Smooth muscle cell (in vitro differentiated cells): ENCODE data around the gene FUZ. TPM values are rescaled to one million over a fixed set of nuclear protein-coding genes. Genes with fewer than 3 reads are reported as not detected.

Experiments used
- DNase-seq: peaks from one replicate; lab custom pipeline; 2025; ENCODE audit not compliant: unreplicated experiment; lab: John Stamatoyannopoulos, UW
- H2AFZ ChIP-seq: fragments of 200-600 bp; sonication (generic); 2 replicates; pipeline ENCODE4 v1.6.0; 2016; ENCODE audit warnings: antibody characterized with exemption, low read depth, mild to moderate bottlenecking
- H3F3A ChIP-seq: fragments of 200-600 bp; sonication (generic); 2 replicates; pipeline ENCODE4 v1.6.0; 2017; ENCODE audit warnings: antibody characterized with exemption, low read depth
- H3K27ac ChIP-seq: fragments of 200-600 bp; sonication (generic); 2 replicates; pipeline ENCODE4 v1.5.1; 2016; ENCODE audit warnings: low read depth, mild to moderate bottlenecking
- H3K27me3 ChIP-seq: fragments of 200-600 bp; sonication (generic); 2 replicates; pipeline ENCODE4 v1.6.1; 2016; ENCODE audit warnings: low read depth, mild to moderate bottlenecking
- H3K36me3 ChIP-seq: fragments of 200-600 bp; sonication (generic); 2 replicates; pipeline ENCODE4 v1.5.1; 2016; ENCODE audit warnings: low read depth
- H3K4me1 ChIP-seq: fragments of 200-600 bp; sonication (generic); 2 replicates; pipeline ENCODE4 v1.5.1; 2016; ENCODE audit warnings: low read depth
- H3K4me2 ChIP-seq: fragments of 200-600 bp; sonication (generic); 2 replicates; pipeline ENCODE4 v1.6.0; 2016; ENCODE audit warnings: mild to moderate bottlenecking
- H3K4me3 ChIP-seq: fragments of 200-600 bp; sonication (generic); 2 replicates; pipeline ENCODE4 v1.5.1; 2016; ENCODE audit warnings: mild to moderate bottlenecking
- H3K79me2 ChIP-seq: fragments of 200-600 bp; sonication (generic); 2 replicates; pipeline ENCODE4 v1.6.0; 2016; ENCODE audit warnings: low read depth, mild to moderate bottlenecking
- H3K9ac ChIP-seq: fragments of 200-600 bp; sonication (generic); 2 replicates; pipeline ENCODE4 v1.6.0; 2016; ENCODE audit warnings: low read depth
- H3K9me3 ChIP-seq: fragments of 200-600 bp; sonication (generic); replicated peaks from 2 replicates; pipeline ENCODE4 v1.5.1; 2016; ENCODE audit warnings: low read depth
- H4K20me1 ChIP-seq: fragments of 200-600 bp; sonication (generic); 2 replicates; pipeline ENCODE4 v1.6.0; 2016; ENCODE audit warnings: low read depth
- WGBS: methylation state at CpG from one replicate; pipeline ENCODE4 v1.1.7; 2016; ENCODE audit warnings: low lambda C conversion rate; 5-methylcytosine and 5-hydroxymethylcytosine counted together
- polyA plus RNA-seq: library from polyadenylated mRNA; unstranded; fragments of >200 nt; fragmentation: Nextera tagmentation; extraction: Ambion mirVana; gene quantifications from 2 replicates; pipeline ENCODE4 v1.2.1, GENCODE V29; 2016
- total RNA-seq: library from RNA; depleted of rRNA; stranded (reverse); fragments of >200 nt; gene quantifications from 2 replicates; pipeline ENCODE4 v1.2.3, GENCODE V29; 2014
- TF ChIP-seq, protein P1 (sequence below): fragments of 200-600 bp; sonication (generic); IDR thresholded peaks from 2 replicates; pipeline ENCODE4 v1.5.1; 2017; ENCODE audit warnings: borderline replicate concordance, mild to moderate bottlenecking, antibody characterized with exemption; ENCODE audit not compliant: insufficient read depth, poor library complexity, severe bottlenecking

The FUZ gene
- total and polyA plus RNA-seq, 2 experiments from 2014 or later, result 16.2 to 18.3 TPM

DNA sequence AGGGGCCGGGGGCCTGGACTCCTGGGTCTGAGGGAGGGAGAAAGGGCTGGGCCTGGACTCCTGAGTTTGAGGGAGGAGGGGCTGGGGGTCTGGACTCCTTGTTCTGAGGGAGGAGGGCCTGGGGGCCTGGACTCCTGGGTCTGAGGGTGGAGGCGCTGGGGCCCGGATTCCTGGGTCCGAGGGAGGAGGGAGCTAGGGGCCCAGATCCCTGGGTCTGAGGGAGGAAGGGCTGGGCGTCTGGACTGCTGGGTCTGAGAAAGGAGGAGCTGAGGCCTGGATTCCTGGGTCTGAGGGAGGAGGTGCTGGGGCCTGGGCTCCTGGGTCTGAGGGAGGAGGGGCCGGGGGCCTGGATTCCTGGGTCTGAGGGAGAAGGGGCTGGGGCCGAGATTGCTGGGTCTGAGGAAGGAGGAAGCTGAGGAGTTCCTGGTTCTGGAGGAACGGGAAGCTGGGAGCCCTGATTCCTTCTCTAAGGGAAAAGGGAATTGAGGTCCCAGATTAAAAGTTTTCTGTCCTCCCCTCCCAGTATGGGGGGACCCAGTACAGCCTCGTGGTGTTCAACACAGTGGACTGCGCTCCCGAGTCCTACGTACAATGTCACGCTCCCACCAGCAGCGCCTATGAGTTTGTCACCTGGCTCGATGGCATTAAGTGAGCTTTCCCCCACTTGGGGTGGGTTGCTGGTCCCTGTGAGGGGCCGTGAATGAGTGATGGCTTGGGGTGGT lies 5.7 kb upstream of the FUZ start:
- Histone ChIP-seq H3K27ac (peak overlapping the region; percentile 97), H3K4me3 (peak overlapping the region; percentile 81), H3K4me2 (peak overlapping the region; percentile 97), H4K20me1 (peaks cover 8% of the 10 kb centered on the region), H3K9ac (peak overlapping the region; percentile 97), H3F3A (peaks cover 11% of the 10 kb centered on the region), H3K9me3 (no peaks in the 10 kb centered on the region), H3K27me3 (no peaks in the 10 kb centered on the region), H2AFZ (peak overlapping the region; percentile 86), H3K36me3 (no peaks in the 10 kb centered on the region), H3K4me1 (peaks cover 9% of the 10 kb centered on the region), H3K79me2 (peaks cover 49% of the 10 kb centered on the region)
- DNase-seq, result no peak
- TF ChIP-seq, protein P1, sequence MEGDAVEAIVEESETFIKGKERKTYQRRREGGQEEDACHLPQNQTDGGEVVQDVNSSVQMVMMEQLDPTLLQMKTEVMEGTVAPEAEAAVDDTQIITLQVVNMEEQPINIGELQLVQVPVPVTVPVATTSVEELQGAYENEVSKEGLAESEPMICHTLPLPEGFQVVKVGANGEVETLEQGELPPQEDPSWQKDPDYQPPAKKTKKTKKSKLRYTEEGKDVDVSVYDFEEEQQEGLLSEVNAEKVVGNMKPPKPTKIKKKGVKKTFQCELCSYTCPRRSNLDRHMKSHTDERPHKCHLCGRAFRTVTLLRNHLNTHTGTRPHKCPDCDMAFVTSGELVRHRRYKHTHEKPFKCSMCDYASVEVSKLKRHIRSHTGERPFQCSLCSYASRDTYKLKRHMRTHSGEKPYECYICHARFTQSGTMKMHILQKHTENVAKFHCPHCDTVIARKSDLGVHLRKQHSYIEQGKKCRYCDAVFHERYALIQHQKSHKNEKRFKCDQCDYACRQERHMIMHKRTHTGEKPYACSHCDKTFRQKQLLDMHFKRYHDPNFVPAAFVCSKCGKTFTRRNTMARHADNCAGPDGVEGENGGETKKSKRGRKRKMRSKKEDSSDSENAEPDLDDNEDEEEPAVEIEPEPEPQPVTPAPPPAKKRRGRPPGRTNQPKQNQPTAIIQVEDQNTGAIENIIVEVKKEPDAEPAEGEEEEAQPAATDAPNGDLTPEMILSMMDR, result no peak
- WGBS, result 58% methylated on average over 13 of the region's 16 CpGs

DNA sequence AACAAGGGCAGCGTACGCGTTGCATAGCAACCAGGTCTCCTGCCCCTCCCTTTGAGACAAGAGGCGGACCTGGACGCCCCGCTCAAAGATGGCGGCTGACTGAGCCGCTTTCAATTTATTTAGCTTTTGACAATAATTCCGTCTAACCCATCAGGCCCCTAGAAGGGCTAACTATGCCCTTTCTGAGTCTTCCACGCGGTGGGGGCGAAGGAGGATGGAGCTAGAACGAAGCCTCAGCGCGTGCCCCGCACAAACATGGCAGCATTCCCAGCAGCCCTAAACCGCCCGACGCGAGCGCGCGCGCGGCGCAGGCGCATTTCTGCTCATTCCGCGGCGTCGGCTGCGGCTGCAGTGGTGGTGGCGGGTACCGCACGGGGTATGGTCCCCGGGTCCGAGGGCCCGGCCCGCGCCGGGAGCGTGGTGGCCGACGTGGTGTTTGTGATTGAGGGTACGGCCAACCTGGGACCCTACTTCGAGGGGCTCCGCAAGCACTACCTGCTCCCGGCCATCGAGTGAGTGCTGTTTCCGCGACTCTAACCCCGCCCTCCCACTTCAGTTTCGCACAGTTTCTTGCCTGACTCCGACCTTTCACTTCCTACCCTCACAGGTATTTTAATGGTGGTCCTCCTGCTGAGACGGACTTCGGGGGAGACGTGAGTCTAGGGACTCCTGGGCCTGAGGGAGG lies 5.0 kb upstream of the FUZ start, which contains the start of gene MED25:
Gene MED25 (plus strand): TSS at position 326 of the 685 bp plus-strand sequence. CDS start 53 bp downstream, at position 379.
- no peaks in the 10 kb centered on the region for H3K9me3 ChIP-seq
- H4K20me1 ChIP-seq, result peaks cover 1% of the 10 kb centered on the region
- H3K79me2 ChIP-seq, result peaks cover 42% of the 10 kb centered on the region
- H3K27me3 ChIP-seq, result no peaks in the 10 kb centered on the region
- under 1% methylated on average over 57 of the region's 57 CpGs for WGBS
- peaks cover 11% of the 10 kb centered on the region for H3K4me1 ChIP-seq
- H3K36me3 ChIP-seq, result no peaks in the 10 kb centered on the region
- TF ChIP-seq, protein P1, result no peak
- H3K4me2 ChIP-seq, result peak within 1 kb of the TSS; percentile 97
- H3K27ac ChIP-seq, result peak within 1 kb of the TSS; percentile 97
- peak within 1 kb of the TSS; percentile 86 for H2AFZ ChIP-seq
- H3K4me3 ChIP-seq, result peak within 1 kb of the TSS; percentile 81
- DNase-seq, result peak; percentile 76
- peaks cover 11% of the 10 kb centered on the region for H3F3A ChIP-seq
- peak within 1 kb of the TSS; percentile 97 for H3K9ac ChIP-seq

DNA sequence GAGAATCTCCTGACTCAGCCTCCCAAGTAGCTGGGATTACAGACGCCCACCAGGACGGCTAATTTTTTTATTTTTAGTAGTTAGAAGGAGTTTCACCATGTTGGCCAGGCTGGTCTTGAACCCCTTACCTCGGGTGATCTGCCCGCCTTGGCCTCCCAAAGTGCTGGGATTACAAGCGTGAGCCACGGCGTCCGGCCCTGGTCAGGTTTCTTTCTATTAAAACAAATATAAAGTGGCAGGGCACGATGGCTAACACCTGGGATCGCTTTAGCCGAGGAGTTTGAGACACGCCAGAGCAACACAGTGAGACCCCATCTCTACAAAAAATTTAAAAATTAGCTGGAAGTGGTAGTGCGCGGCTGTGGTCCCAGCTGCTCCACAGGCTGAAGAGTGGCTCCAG lies 3.5 kb upstream of the FUZ start:
- 91% methylated on average over 14 of the region's 14 CpGs for WGBS
- DNase-seq, result no peak
- H3K4me1 ChIP-seq, result peaks cover 16% of the 10 kb centered on the region
- H2AFZ ChIP-seq, result no peak overlapping the region
- TF ChIP-seq, protein P1, result no peak
- peak overlapping the region; percentile 81 for H3K4me3 ChIP-seq
- peak overlapping the region; percentile 97 for H3K4me2 ChIP-seq
- H3K36me3 ChIP-seq, result no peaks in the 10 kb centered on the region
- H3K9me3 ChIP-seq, result no peaks in the 10 kb centered on the region
- peak overlapping the region; percentile 97 for H3K27ac ChIP-seq
- H3F3A ChIP-seq, result peaks cover 11% of the 10 kb centered on the region
- H3K79me2 ChIP-seq, result peaks cover 33% of the 10 kb centered on the region
- H3K27me3 ChIP-seq, result no peaks in the 10 kb centered on the region
- peak overlapping the region; percentile 97 for H3K9ac ChIP-seq
- no peaks in the 10 kb centered on the region for H4K20me1 ChIP-seq
